Measurements from ENCODE around the gene TEAD1.

Gene TEAD1

GRCh38 chr11:12964650-12965049 lies 290.4 kb downstream of the TEAD1 start:
- no peak for DNase-seq

GRCh38 chr11:12966002-12966401 lies 291.8 kb downstream of the TEAD1 start:
- DNase-seq = no peak

GRCh38 chr11:12968101-12968500 lies 293.9 kb downstream of the TEAD1 start:
- no peak for DNase-seq

GRCh38 chr11:12968826-12969225 lies 294.6 kb downstream of the TEAD1 start:
- DNase-seq = no peak

GRCh38 chr11:12971955-12972354 lies 297.7 kb downstream of the TEAD1 start:
- DNase-seq = no peak

GRCh38 chr11:12973528-12974181 lies 299.4 kb downstream of the TEAD1 start:
- DNase-seq = no peak

- no peak for DNase-seq
Observed at GRCh38 chr11:12975195-12975594, 301.0 kb downstream of the TEAD1 start.

GRCh38 chr11:12979928-12980689 lies 305.9 kb downstream of the TEAD1 start:
- peak; percentile 3 for DNase-seq

GRCh38 chr11:12981676-12982522 lies 307.7 kb downstream of the TEAD1 start:
- DNase-seq = no peak

GRCh38 chr11:12983336-12983735 lies 309.1 kb downstream of the TEAD1 start:
- no peak for DNase-seq

- DNase-seq = no peak
Observed at GRCh38 chr11:12986194-12986898, 312.1 kb downstream of the TEAD1 start.

- peak; percentile 71 for DNase-seq
Observed at GRCh38 chr11:12989428-12990161, 315.4 kb downstream of the TEAD1 start.

GRCh38 chr11:12990162-12990480 lies 315.9 kb downstream of the TEAD1 start:
- no peak for DNase-seq

- DNase-seq = no peak
Observed at GRCh38 chr11:12991426-12991825, 317.2 kb downstream of the TEAD1 start.

- DNase-seq = no peak
Observed at GRCh38 chr11:12993626-12994025, 319.4 kb downstream of the TEAD1 start.
